ENCODE results near the gene SYNE1.

DNA sequence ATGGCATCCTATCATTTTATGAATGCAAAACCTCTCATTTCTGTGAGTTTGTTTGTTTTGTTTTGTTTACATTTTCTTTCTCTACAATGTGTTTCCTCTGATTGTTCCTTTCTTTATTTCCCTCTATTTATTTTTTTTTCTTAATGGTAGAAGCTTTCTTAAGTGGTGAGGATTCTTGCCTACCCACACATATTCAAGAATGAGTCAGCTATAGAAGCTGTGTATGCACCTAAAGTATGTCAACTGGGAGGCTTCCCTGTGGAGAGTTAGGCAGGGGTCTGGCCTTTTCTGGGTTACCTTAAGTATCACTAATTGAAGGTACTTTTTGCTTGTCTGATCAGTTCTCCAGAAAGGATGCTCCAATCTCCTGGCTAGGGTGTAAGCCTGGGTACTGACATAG is 475.7 kb downstream of the SYNE1 start:
- TF ChIP-seq, protein P1, sequence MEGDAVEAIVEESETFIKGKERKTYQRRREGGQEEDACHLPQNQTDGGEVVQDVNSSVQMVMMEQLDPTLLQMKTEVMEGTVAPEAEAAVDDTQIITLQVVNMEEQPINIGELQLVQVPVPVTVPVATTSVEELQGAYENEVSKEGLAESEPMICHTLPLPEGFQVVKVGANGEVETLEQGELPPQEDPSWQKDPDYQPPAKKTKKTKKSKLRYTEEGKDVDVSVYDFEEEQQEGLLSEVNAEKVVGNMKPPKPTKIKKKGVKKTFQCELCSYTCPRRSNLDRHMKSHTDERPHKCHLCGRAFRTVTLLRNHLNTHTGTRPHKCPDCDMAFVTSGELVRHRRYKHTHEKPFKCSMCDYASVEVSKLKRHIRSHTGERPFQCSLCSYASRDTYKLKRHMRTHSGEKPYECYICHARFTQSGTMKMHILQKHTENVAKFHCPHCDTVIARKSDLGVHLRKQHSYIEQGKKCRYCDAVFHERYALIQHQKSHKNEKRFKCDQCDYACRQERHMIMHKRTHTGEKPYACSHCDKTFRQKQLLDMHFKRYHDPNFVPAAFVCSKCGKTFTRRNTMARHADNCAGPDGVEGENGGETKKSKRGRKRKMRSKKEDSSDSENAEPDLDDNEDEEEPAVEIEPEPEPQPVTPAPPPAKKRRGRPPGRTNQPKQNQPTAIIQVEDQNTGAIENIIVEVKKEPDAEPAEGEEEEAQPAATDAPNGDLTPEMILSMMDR (IDR thresholded peaks at IDR 0.05) = no peak
- TF ChIP-seq EZH2phosphoT487 (IDR thresholded peaks at IDR 0.05) = no peak
- no peak for TF ChIP-seq EZH2 (IDR thresholded peaks at IDR 0.05)

All from neural progenitor cell (in vitro differentiated cells).